Measurements from ENCODE around the gene FHIP1A. TPM values are rescaled to one million over a fixed set of nuclear protein-coding genes. Genes with fewer than 3 reads are reported as not detected.

Gene FHIP1A
- total RNA-seq, 1 experiment from 2014 or later, result 14.8 TPM

- TF ChIP-seq REST (IDR thresholded peaks at IDR 0.05; ENCODE audit: low read depth), result no peak
Measured at GRCh38 chr4:151408630-151409469, at the start of gene FHIP1A (continued).

GRCh38 chr4:151359576-151359975, 49.4 kb upstream of the FHIP1A start:
- DNase-seq (ENCODE audit: low read depth, low spot score) (no peak), ATAC-seq (no peak)
- no peak overlapping the region for H3K27ac ChIP-seq (ENCODE audit: low read depth, low read length)
- H3K4me2 ChIP-seq (ENCODE audit: low read length), result no peak overlapping the region
- H4K20me1 ChIP-seq (ENCODE audit: insufficient read depth), result no peaks in the 10 kb centered on the region
- no peaks in the 10 kb centered on the region for H3K9me3 ChIP-seq (ENCODE audit: control insufficient read depth in 1 of 2, insufficient read depth in 1 of 2, low read depth in 1 of 2, low read length in 2 of 2)
- intact Hi-C loops (cut with micrococcal nuclease), result no loop called here
- H3K36me3 ChIP-seq (ENCODE audit: control insufficient read depth in 1 of 2, insufficient read depth in 2 of 2, low read length in 2 of 2), result no peaks in the 10 kb centered on the region
- RAD21 ChIA-PET (ENCODE audit: low non-redundant PET in 1 of 2, low total read pairs in 2 of 2, uncharacterized antibody in 2 of 2, unreplicated experiment in 2 of 2), result no interaction called here
- no peaks in the 10 kb centered on the region for H3K79me2 ChIP-seq (ENCODE audit: insufficient read depth, low read length)
- H2AFZ ChIP-seq (ENCODE audit: low read depth, low read length, poor library complexity, severe bottlenecking), result no peak overlapping the region
- no peaks in the 10 kb centered on the region for H3K27me3 ChIP-seq (ENCODE audit: insufficient read depth, low read length)
- BruUV-seq (replicated peaks), result no TSS peak
- peaks cover 0 to 20% of the 10 kb centered on the region in 2 experiments; a peak in 2 of 4 replicates for H3K4me1 ChIP-seq (ENCODE audit: control insufficient read depth in 1 of 2, insufficient read depth in 2 of 2, low read length in 2 of 2)
- H3K9ac ChIP-seq (ENCODE audit: low read length), result no peak overlapping the region
- POLR2A ChIA-PET, result no interaction called here
- H3K4me3 ChIP-seq (replicated peaks in 1 of 2; ENCODE audit: low read depth in 1 of 2, low read length in 2 of 2), result no peak overlapping the region
- H3K9me2 ChIP-seq (ENCODE audit: insufficient read depth), result no peaks in the 10 kb centered on the region
- CTCF ChIA-PET, result interaction anchor here (1.2 to 2.1 kb wide), 2 partner anchors 242 to 245 kb away, joined by 4 to 8 read pairs; no protein-coding TSS in a partner anchor
- TF ChIP-seq RAD21 (IDR thresholded peaks at IDR 0.05; ENCODE audit: low read depth) (no peak), ELF1 (IDR thresholded peaks at IDR 0.05; ENCODE audit: borderline replicate concordance, low read depth) (no peak), CTCF (IDR thresholded peaks at IDR 0.05 in 2 of 3, conservative IDR thresholded peaks at IDR 0.05 in 1 of 3; ENCODE audit: borderline replicate concordance in 1 of 3, insufficient read depth in 1 of 3, low read depth in 2 of 3, low read length in 2 of 3) (no peak), TCF7L2 (IDR thresholded peaks at IDR 0.05; ENCODE audit: borderline replicate concordance, extremely low read depth, insufficient read depth, insufficient read length) (no peak), REST (IDR thresholded peaks at IDR 0.05; ENCODE audit: low read depth) (no peak), EZH2 (IDR thresholded peaks at IDR 0.05) (no peak), SIN3A (IDR thresholded peaks at IDR 0.05; ENCODE audit: low read depth) (no peak), POLR2A (IDR thresholded peaks at IDR 0.05; ENCODE audit: borderline replicate concordance, extremely low read depth, insufficient read depth, insufficient read length) (no peak), ZNF274 (IDR thresholded peaks at IDR 0.05; ENCODE audit: low read depth, low read length) (no peak), ZBTB33 (IDR thresholded peaks at IDR 0.05; ENCODE audit: extremely low read depth, insufficient replicate concordance, low read length) (no peak), FOSL1 (IDR thresholded peaks at IDR 0.05; ENCODE audit: low read depth) (no peak)
